Bone marrow (tissue), 2 donors: ENCODE measurements around the gene ELAC2.
"Not testable (repeated sequence)": the region's sequence is repeated elsewhere in the genome, so short reads cannot be mapped to it uniquely, and the experiment has no call there.

ENCODE experiments used
- DNase-seq, 2 donors: peaks; one replicate each; lab custom pipeline; 2025; lab: John Stamatoyannopoulos, UW

ELAC2 gene

DNA sequence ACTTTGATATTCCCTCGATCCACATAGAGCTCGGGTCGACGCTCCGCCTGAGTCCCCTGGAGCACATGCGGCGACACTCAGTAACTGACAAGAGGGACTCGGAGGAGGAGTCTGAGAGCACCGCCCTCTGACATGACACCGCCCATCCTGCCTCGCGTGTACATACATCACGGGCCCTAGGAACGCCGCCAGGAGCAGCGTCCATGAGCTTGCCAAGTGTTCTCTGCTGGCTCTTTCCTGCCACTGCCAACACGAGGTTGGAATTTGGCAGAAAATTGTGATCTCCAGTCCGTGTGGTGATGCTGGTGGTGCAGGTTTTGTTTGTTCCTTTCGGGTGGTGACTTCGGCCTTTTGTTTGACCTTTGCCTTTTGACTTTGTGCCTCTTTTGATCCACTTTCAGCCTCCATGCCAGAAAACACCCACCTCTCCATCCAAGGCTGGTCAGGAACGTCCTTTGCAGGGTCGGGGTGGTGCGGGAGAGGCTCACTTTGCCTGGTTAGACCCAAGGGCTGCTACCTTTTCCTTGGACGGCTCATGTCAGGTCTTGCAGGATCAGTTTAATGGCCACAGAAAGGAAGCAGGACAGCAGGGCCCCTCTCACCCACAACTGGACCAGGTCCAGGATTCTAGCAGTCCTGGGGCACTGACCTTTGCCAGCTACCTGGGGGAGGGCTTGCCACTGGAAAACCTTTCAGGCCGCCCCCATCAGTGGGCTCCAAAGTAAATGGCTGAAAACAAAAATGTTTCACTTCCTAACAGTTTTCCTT is 27.6 kb downstream of the ELAC2 start:
- no peak for DNase-seq

GRCh38 chr17:12987120-12987519 is 30.7 kb downstream of the ELAC2 start:
- DNase-seq: no peak

GRCh38 chr17:12985431-12986293 is 32.2 kb downstream of the ELAC2 start:
- no peak for DNase-seq

- DNase-seq: no peak
Measured at GRCh38 chr17:12983991-12984884, 33.6 kb downstream of the ELAC2 start.

- no peak for DNase-seq
Measured at GRCh38 chr17:12982224-12982623, 35.6 kb downstream of the ELAC2 start.

GRCh38 chr17:12979826-12980500 is 37.9 kb downstream of the ELAC2 start:
- DNase-seq: no peak

DNA sequence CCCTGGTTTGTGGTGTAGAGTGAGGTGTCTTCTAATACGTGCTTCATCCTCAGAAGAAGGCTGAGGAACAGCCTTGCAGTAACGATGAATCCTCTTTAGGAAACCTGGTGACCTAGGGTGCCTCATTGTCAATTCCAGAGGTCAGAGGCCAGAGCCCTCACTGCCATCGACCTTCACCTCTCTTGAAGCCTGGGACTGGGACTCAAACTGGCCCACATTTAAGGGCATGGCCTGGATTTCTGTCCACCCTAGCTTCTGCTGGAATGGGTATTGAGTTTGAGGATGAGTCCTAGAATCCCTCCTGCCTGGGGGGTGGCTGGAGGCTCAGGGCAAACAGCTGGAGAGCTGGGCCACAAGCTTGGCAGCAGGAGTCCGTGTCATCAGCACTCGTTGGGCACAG is 38.6 kb downstream of the ELAC2 start:
- DNase-seq: no peak

GRCh38 chr17:12978787-12979186 is 39.0 kb downstream of the ELAC2 start:
- not testable (repeated sequence) for DNase-seq

DNA sequence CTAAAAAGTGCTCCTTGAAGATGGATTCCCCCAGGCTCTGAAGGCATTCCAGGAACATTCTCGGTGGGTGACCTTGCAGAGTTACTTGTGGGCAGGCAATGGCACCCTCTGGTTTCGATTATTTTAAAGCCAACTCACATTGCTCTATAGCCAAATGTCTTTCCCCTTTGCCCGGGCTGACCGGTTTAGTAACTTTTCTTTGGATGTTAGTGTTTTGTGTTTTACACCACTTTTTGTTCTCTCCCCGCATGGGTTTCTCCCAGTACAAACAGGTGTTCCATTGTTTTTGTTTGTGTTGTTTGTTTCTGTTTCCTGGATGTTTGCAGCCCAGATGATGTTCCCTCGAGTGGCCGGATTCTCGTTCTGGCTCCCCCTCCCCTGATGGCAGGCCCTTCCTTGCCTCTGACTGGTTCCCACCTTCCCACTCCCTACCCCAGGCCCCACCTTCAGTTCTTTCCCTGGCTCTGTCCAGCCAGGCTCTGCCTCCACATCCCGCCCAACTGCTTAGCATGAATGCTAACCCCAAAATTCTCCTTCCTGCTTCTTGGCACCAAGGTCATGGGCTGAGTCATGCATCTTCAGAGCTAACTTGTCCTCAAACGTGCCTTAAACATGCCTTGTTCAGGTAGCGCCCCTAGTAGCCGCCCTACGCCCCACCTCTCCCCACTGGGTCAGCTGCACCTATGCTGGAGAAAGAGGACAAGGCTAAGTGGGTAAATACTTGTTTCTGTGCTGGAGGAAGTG is 40.6 kb downstream of the ELAC2 start:
- no peak for DNase-seq

- no peak for DNase-seq
Measured at GRCh38 chr17:12974005-12974531, 43.8 kb downstream of the ELAC2 start.

DNA sequence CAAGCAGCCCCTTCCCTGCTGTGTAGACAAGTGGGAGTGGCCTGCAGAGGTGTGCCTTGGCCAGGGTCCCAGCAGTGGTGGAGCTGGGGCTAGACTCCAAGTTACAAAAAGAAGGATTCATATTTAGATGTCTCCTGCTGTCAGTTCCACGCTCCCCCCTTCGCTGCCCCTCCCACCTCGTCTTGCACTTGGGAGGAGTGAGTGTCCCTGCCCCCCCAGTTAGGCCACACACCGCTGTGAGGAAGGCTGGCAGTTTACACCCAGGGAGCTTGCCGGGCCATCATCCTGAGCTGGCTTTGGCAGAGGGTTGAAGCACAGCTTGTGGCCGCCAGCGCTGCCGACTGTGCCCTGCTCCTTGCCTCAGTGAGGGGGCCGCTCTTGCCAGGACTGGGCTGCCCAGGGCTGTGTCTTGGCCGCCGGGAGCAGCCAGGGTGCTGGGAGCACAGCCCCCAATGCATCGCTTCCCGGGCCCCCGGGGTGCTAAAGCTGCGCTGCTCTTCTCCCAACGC is 44.3 kb downstream of the ELAC2 start:
- DNase-seq: no peak

DNA sequence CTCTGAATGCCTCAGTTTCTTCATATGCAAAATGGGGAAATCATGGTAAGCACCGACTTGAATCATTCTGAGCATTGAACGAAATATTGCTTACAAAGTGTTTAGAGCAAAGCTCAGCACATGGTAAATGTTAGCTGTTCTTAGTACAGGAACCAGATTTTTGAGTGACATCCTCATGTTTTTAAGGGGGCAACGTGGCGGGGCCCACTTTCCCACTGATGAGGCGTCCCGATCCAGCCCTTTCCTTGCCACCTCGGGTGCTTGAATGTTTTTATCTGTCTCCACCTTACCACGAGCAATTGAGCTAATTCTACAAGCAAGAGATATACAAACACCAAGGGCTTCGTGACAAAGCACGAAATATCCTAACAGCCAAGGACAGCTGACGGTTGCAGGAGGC is 49.9 kb downstream of the ELAC2 start:
- DNase-seq: no peak

- no peak for DNase-seq
Measured at GRCh38 chr17:12966413-12966812, 51.4 kb downstream of the ELAC2 start.

DNA sequence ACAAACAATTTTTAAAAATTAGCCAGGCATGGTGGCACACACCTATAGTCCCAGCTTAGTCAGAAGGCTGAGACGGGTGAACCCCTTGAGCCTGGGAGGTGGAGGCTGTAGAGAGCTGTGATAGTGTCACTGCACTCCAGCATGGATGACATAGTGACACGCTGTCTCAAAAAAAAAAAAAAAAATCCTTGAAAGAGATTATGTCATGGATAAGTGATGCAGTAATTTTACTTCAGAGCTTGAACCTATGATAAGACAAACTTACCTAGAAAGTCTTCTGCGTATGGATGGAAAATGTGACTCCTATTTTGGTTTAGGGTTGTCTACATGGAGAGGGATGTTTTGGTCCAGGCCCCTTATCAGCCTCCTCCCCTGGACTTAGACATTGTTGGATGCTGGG is 51.8 kb downstream of the ELAC2 start:
- no peak for DNase-seq

DNA sequence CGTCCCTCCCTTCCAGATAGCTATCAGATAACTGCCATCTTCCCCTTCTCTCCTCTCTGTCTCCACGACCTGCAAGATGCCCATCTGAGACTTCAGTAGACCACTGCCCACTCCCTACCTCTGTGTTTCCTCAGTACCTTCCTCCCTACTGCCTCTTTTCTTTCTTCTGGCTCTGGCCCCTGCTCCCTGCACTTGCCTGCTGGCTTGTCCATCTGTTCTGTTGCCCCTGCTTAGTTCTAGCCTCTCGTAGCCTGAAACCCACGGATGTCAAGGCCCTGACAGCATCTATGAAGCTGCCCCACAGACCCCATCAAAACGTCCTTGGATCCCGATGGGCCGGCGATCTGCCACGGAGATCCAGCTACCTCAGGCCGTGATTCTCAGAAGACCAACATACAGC is 53.0 kb downstream of the ELAC2 start:
- DNase-seq: no peak

GRCh38 chr17:12964162-12964561 is 53.7 kb downstream of the ELAC2 start:
- DNase-seq: no peak

GRCh38 chr17:12963505-12963904 is 54.3 kb downstream of the ELAC2 start:
- no peak for DNase-seq

DNA sequence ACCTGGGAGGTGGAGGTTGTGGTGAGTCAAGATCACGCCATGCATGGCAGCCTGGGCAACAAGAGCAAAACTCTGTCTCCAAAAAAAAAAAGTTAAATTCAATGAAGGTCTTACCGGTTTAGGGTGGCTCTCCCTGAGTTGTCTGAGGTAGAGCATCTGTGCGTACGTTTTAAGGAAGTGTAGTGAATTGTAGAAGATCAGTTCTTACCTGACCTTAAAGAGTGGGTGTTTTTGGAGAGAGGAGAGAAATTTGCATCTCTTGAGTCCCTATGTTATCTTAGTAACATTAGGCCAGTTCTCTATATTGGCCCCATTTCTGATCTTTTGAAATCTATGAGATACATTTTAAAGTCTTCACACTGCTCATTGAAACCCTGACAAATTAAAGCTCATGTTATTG is 56.2 kb downstream of the ELAC2 start:
- no peak for DNase-seq

DNA sequence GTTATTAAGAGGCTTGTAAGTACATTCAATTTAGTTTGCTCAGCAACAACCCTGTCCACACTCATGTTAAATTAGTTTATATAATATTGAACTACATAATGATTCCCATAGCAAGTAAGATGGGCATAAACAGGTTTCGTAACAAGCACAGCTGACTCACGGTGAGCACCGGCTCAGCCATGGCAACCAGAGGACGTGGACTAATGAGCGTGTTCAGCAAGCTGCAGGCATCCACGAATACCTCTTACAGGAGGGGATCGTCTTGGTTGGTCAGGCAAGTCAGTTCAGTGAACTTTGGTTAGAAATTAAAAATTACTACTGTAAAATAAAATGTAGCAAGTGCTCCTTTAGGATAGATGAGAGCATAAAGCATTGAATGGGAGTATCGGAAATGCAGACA is 58.4 kb downstream of the ELAC2 start:
- DNase-seq: no peak

DNA sequence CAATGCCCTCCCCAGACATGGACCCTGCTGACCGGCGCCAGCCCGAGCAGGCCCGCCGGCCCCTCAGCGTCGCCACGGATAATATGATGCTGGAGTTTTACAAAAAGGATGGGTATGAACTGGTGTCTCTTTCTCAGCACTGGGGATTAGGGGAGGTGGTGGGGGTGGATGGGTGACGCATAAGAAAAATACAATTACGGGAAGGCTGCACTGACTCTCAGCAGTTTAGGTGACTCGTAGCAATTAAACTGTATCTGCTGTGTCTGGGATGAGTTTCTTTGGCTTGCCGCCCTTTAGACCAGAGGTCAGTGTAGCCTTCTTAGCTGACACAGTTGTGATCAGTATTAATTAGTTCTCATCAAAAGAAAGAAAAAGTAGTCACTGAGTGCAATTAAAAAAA is 59.0 kb downstream of the ELAC2 start:
- no peak for DNase-seq

- DNase-seq: no peak
Measured at GRCh38 chr17:12955521-12955920, 62.3 kb downstream of the ELAC2 start.
